Measurements from ENCODE around the gene SAMD4A.

Gene SAMD4A

GRCh38 chr14:54711312-54711711 lies 144.4 kb downstream of the SAMD4A start:
- DNase-seq (ENCODE audit: low read depth): no peak
- no peak for TF ChIP-seq CTCF (IDR thresholded peaks at IDR 0.05; ENCODE audit: insufficient read depth, low read depth, low read length, missing control alignments)
- no peak overlapping the region for H3K4me3 ChIP-seq (ENCODE audit: low read length)

GRCh38 chr14:54711812-54712464 lies 145.0 kb downstream of the SAMD4A start:
- no peak for DNase-seq (ENCODE audit: low read depth)
- no peak for TF ChIP-seq CTCF (IDR thresholded peaks at IDR 0.05; ENCODE audit: insufficient read depth, low read depth, low read length, missing control alignments)
- H3K4me3 ChIP-seq (ENCODE audit: low read length): no peak overlapping the region

GRCh38 chr14:54712465-54713200 lies 145.7 kb downstream of the SAMD4A start:
- no peak for DNase-seq (ENCODE audit: low read depth)
- H3K4me3 ChIP-seq (ENCODE audit: low read length): no peak overlapping the region
- TF ChIP-seq CTCF (IDR thresholded peaks at IDR 0.05; ENCODE audit: insufficient read depth, low read depth, low read length, missing control alignments): no peak

GRCh38 chr14:54713379-54713778 lies 146.5 kb downstream of the SAMD4A start:
- H3K4me3 ChIP-seq (ENCODE audit: low read length): no peak overlapping the region
- DNase-seq (ENCODE audit: low read depth): no peak
- no peak for TF ChIP-seq CTCF (IDR thresholded peaks at IDR 0.05; ENCODE audit: insufficient read depth, low read depth, low read length, missing control alignments)

DNA sequence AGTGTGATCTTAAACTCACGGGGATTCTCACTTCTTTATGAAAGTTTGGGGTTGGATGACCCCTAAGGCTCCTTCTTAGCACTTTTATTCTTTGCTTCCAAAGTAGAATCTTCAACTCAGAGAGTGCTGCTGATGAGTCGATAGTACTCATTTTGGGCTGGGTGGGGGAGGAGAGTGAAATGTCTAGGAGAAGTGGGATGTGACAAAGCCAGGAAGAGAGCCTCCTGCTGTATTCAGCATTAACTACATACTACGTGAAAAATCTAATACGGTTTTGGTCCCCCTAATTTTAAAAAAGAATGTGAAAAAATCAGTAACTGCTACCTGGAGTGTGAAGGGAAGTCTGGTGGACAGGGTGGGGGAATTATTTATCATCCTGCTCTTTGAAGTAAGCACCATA lies 148.3 kb downstream of the SAMD4A start:
- no peak for TF ChIP-seq CTCF (IDR thresholded peaks at IDR 0.05; ENCODE audit: insufficient read depth, low read depth, low read length, missing control alignments)
- no peak overlapping the region for H3K4me3 ChIP-seq (ENCODE audit: low read length)
- peak; percentile 52 for DNase-seq (ENCODE audit: low read depth)

GRCh38 chr14:54715811-54716210 lies 148.9 kb downstream of the SAMD4A start:
- H3K4me3 ChIP-seq (ENCODE audit: low read length): no peak overlapping the region
- no peak for TF ChIP-seq CTCF (IDR thresholded peaks at IDR 0.05; ENCODE audit: insufficient read depth, low read depth, low read length, missing control alignments)
- DNase-seq (ENCODE audit: low read depth): no peak
